PFSK-1 (cell line): Measurements from ENCODE around the gene TADA2A.

ENCODE experiments used
- FOXP2 ChIP-seq: optimal IDR thresholded peaks from 2 replicates; pipeline ENCODE3; 2011; ENCODE audit warnings: borderline replicate concordance, control low read depth, inconsistent platforms; ENCODE audit not compliant: insufficient read depth; ENCODE audit errors: extremely low read length, extremely low read depth
- POLR2AphosphoS5 ChIP-seq: IDR thresholded peaks from 2 replicates; pipeline ENCODE4 v1.6.1; 2012; ENCODE audit warnings: low read depth, mild to moderate bottlenecking, control low read depth, low read length, moderate library complexity
- SIN3A ChIP-seq: IDR thresholded peaks from 2 replicates; pipeline ENCODE4 v1.6.1; 2012; ENCODE audit warnings: mild to moderate bottlenecking, low read length, moderate library complexity, borderline replicate concordance; ENCODE audit not compliant: insufficient read depth
- TAF1 ChIP-seq: IDR thresholded peaks from 2 replicates; pipeline ENCODE4 v1.6.1; 2012; ENCODE audit warnings: low read length, control low read depth, borderline replicate concordance; ENCODE audit not compliant: insufficient read depth
- TF ChIP-seq, protein P1 (sequence below), 2 experiments: IDR thresholded peaks; 2 replicates each; pipeline versions ENCODE4 v1.6.1 to v1.8.0; 2011 to 2012; ENCODE audit warnings: low read depth in 2 of 2, low read length in 2 of 2, control low read depth in 1 of 2, inconsistent platforms in 1 of 2, mild to moderate bottlenecking in 1 of 2, moderate library complexity in 1 of 2; ENCODE audit not compliant: insufficient read depth in 1 of 2

Gene TADA2A

DNA sequence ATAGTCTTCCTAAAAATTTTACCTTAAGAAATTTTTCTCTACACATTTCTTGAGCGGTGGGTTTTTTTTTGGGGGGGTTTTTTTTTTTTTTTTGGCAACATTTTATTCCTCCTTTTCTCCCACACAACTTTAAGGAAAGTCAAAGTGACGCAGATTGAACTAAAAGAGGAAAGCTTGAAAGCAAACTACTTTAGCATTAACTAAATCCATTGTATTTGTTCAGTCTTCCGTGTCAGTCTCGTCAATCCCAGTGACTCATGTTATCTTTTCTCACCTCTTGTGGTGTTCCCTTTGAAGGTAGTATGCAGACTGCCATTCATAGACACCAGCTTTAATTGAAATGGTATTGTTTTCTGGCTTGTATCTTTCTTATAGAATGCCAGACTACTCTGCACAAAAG, 39.3 kb downstream of the TADA2A start:
- no peak for TF ChIP-seq FOXP2
- no peak for TF ChIP-seq SIN3A
- no peak for TF ChIP-seq POLR2AphosphoS5
- TF ChIP-seq, protein P1, sequence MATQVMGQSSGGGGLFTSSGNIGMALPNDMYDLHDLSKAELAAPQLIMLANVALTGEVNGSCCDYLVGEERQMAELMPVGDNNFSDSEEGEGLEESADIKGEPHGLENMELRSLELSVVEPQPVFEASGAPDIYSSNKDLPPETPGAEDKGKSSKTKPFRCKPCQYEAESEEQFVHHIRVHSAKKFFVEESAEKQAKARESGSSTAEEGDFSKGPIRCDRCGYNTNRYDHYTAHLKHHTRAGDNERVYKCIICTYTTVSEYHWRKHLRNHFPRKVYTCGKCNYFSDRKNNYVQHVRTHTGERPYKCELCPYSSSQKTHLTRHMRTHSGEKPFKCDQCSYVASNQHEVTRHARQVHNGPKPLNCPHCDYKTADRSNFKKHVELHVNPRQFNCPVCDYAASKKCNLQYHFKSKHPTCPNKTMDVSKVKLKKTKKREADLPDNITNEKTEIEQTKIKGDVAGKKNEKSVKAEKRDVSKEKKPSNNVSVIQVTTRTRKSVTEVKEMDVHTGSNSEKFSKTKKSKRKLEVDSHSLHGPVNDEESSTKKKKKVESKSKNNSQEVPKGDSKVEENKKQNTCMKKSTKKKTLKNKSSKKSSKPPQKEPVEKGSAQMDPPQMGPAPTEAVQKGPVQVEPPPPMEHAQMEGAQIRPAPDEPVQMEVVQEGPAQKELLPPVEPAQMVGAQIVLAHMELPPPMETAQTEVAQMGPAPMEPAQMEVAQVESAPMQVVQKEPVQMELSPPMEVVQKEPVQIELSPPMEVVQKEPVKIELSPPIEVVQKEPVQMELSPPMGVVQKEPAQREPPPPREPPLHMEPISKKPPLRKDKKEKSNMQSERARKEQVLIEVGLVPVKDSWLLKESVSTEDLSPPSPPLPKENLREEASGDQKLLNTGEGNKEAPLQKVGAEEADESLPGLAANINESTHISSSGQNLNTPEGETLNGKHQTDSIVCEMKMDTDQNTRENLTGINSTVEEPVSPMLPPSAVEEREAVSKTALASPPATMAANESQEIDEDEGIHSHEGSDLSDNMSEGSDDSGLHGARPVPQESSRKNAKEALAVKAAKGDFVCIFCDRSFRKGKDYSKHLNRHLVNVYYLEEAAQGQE (IDR thresholded peaks at IDR 0.05; ENCODE audit: insufficient read depth in 1 of 2, low read depth in 2 of 2, low read length in 2 of 2): no peak
- no peak for TF ChIP-seq TAF1

DNA sequence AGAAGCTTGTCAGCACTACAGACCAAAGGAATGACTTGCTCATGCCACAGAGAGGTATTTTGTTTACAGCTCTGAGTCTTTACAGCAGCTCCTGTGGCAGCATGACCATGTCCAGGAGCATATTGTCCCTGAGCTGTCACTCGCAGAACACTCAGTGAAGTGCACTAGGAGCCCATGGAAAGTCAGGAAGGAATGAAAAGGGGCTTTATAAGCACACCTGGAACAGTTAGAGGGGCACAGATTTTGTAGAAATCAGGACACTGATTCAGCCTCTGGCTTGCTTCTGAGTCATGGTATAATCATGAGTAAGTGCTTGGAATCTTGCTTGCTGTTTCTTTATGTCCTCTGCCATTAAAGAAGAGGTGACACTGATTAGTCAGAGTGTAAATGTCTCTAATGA, 41.0 kb downstream of the TADA2A start:
- no peak for TF ChIP-seq SIN3A
- TF ChIP-seq TAF1: no peak
- TF ChIP-seq, protein P1 (IDR thresholded peaks at IDR 0.05; ENCODE audit: insufficient read depth in 1 of 2, low read depth in 2 of 2, low read length in 2 of 2): no peak
- TF ChIP-seq POLR2AphosphoS5: no peak
- TF ChIP-seq FOXP2: no peak

DNA sequence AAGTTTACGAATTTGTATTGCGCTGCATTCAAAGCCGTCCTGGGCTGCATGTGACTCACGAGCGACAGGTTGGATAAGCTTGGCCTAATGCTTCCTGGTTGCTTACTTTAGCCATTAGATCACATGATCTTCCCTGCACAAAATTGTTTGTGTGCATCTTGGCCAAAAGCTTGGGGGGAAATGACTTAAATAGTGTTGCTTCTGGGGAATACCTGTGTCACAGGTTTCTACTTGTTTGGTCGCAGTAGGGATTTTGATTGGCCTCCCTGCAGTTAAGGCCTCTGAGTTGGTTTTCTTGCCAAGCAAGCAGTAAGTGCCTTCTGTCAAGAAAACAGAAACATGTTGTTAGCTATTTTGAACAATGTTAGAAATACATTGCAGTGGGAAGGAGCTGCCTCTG, 43.4 kb downstream of the TADA2A start:
- TF ChIP-seq SIN3A: no peak
- TF ChIP-seq, protein P1 (IDR thresholded peaks at IDR 0.05; ENCODE audit: insufficient read depth in 1 of 2, low read depth in 2 of 2, low read length in 2 of 2): no peak
- TF ChIP-seq TAF1: no peak
- no peak for TF ChIP-seq FOXP2
- no peak for TF ChIP-seq POLR2AphosphoS5

DNA sequence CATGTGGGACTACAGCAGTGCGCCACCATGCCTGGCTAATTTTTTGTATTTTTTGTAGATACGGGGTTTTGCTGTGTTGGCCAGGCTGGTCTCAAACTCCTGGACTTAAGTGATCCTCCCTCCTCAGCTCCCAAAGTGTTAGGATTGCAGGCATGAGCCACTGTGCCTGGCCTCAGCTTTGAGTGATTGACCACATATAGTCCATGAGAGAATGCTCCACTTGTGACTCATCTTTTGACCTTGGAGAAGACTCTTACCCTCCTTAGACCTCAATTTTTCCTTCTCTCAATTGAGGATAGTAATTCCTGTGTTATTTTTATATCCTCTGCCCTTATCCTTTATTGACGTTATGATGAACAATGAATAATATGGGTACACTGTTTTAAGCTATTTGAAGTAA, 52.1 kb downstream of the TADA2A start:
- TF ChIP-seq TAF1 (no peak), FOXP2 (no peak), SIN3A (no peak), POLR2AphosphoS5 (no peak)
- TF ChIP-seq, protein P1 (IDR thresholded peaks at IDR 0.05; ENCODE audit: insufficient read depth in 1 of 2, low read depth in 2 of 2, low read length in 2 of 2): no peak

DNA sequence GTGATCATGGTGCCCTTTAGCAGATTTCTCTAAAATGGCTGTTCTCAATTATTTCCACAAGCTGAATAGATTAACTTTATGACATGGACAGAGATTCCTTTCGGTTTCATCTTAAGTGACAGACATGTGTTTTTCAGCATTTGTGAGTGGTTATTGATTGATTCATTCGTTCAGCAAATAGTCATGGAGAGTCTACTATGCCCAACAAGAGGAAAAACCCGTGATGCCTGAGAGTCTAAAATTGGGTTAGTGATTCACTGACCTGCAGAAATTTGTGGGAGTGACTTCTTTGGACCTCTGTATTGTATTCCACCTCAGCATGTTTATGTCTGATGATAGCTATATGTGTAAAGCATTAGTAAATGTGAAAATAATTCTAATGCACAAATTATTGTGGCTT, 55.0 kb downstream of the TADA2A start:
- no peak for TF ChIP-seq SIN3A
- TF ChIP-seq, protein P1 (IDR thresholded peaks at IDR 0.05; ENCODE audit: insufficient read depth in 1 of 2, low read depth in 2 of 2, low read length in 2 of 2): no peak
- no peak for TF ChIP-seq TAF1
- TF ChIP-seq POLR2AphosphoS5: no peak
- no peak for TF ChIP-seq FOXP2
